Measurements from ENCODE around the gene SLC23A2.

GRCh38 chr20:4944518-4945313, 56.6 kb downstream of the SLC23A2 start:
- TF ChIP-seq CTCF (IDR thresholded peaks at IDR 0.05) = no peak
- TF ChIP-seq POLR2A (IDR thresholded peaks at IDR 0.05) = no peak
